ENCODE results near the gene SLX4IP. TPM values are rescaled to one million over a fixed set of nuclear protein-coding genes. Genes with fewer than 3 reads are reported as not detected.

Gene SLX4IP
- total and polyA plus RNA-seq, 2 donors (not counting 1 experiment from before 2014, with no cell fraction given) = 2.0 to 8.1 TPM

DNA sequence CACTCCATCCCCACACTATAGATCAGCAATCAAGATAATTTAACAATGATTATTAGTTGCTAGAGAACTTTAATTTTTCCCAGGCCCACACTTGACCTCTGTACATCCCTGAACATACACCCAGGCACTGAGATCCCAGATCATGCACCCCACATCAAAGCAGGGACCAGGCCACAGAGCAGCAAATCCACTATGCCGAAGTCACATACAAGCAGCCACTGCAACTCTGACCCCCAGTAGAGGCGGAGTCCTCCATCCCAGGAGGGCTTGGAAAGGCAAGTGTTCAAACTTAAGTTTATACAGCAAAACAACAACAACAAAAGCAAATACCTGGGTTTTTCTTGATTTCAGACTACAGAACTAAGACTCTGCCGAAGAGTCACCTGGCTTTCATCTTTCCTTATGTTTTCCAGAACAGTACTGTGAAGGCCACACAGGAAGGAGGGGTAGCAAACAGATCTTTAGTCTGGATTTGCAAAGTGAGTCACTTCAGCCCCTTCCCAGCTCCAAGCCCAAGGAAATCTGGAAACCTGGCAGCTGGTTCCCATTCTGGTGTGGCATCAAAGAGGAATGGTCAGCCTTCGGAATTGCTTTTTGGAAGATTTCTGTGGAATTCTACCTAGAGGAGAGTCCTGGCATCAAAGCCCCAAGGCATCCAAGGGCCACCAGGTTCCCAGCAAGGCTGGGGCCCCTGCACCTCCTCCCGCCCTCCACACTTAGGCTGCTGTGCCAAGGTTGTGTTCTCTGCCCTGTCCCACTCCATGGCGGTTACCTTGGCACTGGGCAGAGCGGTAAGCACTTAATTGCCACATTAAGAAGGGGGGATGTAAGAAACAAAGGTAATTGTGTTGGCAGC is 231.3 kb downstream of the SLX4IP start:
- H3K4me2 ChIP-seq (replicated peaks; ENCODE audit: low read depth, low read length, poor library complexity, severe bottlenecking) = no peak overlapping the region

GRCh38 chr20:10667077-10667401 is 231.9 kb downstream of the SLX4IP start:
- Histone ChIP-seq H3K4me1 (ENCODE audit: control insufficient read depth in 2 of 2, insufficient read depth in 2 of 2, low read length in 2 of 2) (peaks cover 19 to 23% of the 10 kb centered on the region in 2 donors), H4K20me1 (ENCODE audit: control insufficient read depth, insufficient read depth, low read length, poor library complexity, severe bottlenecking) (no peaks in the 10 kb centered on the region), H2AFZ (ENCODE audit: insufficient read depth, low read depth, low read length, poor library complexity, severe bottlenecking) (no peak overlapping the region), H3K9ac (ENCODE audit: low read length) (no peak overlapping the region), H3K27ac (ENCODE audit: low read length in 2 of 2) (no peak overlapping the region), H3K4me2 (replicated peaks; ENCODE audit: low read depth, low read length, poor library complexity, severe bottlenecking) (no peak overlapping the region), H3K79me2 (ENCODE audit: control insufficient read depth, insufficient read depth, low read length) (no peaks in the 10 kb centered on the region), H3K36me3 (replicated peaks in 1 of 2; ENCODE audit: control extremely low read depth in 1 of 2, control insufficient read depth in 1 of 2, extremely low read depth in 1 of 2, insufficient read depth in 2 of 2, low read length in 1 of 2) (no peaks in the 10 kb centered on the region), H3K27me3 (replicated peaks in 1 of 4; ENCODE audit: control extremely low read depth in 1 of 4, control insufficient read depth in 3 of 4, insufficient read depth in 4 of 4, low read length in 3 of 4) (peaks cover 0 to 58% (median 28%) of the 10 kb centered on the region in 4 experiments), H3K9me3 (ENCODE audit: control extremely low read depth in 1 of 3, control insufficient read depth in 2 of 3, insufficient read depth in 1 of 3, low read length in 2 of 3) (peaks cover 0 to 4% (median 0%) of the 10 kb centered on the region in 3 donors), H3K4me3 (ENCODE audit: control extremely low read depth in 1 of 5, extremely low read depth in 1 of 5, insufficient read depth in 1 of 5, low read depth in 2 of 5, low read length in 4 of 5) (no peak overlapping the region)
- no peak for DNase-seq
- peaks cover 71% of the 10 kb centered on the region for H3K27me3 Mint-ChIP-seq
- no peak overlapping the region for H3K27ac Mint-ChIP-seq
- H3K4me3 Mint-ChIP-seq = no peak overlapping the region
- TF ChIP-seq, protein P1, sequence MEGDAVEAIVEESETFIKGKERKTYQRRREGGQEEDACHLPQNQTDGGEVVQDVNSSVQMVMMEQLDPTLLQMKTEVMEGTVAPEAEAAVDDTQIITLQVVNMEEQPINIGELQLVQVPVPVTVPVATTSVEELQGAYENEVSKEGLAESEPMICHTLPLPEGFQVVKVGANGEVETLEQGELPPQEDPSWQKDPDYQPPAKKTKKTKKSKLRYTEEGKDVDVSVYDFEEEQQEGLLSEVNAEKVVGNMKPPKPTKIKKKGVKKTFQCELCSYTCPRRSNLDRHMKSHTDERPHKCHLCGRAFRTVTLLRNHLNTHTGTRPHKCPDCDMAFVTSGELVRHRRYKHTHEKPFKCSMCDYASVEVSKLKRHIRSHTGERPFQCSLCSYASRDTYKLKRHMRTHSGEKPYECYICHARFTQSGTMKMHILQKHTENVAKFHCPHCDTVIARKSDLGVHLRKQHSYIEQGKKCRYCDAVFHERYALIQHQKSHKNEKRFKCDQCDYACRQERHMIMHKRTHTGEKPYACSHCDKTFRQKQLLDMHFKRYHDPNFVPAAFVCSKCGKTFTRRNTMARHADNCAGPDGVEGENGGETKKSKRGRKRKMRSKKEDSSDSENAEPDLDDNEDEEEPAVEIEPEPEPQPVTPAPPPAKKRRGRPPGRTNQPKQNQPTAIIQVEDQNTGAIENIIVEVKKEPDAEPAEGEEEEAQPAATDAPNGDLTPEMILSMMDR (IDR thresholded peaks at IDR 0.05) = no peak
- TF ChIP-seq EZH2 (IDR thresholded peaks at IDR 0.05; ENCODE audit: borderline replicate concordance, insufficient read depth, low read depth, low read length, poor library complexity, severe bottlenecking) = no peak
- WGBS (ENCODE audit: insufficient coverage) = 96% methylated on average over 18 of the region's 21 CpGs
- POLR2A ChIA-PET = no interaction called here
- intact Hi-C loops (cut with micrococcal nuclease) = no loop called here
- peaks cover 19% of the 10 kb centered on the region for H3K4me1 Mint-ChIP-seq
- CTCF ChIA-PET = no interaction called here
- no peak for ATAC-seq (ENCODE audit: low read depth)
- H3K9me3 Mint-ChIP-seq (ENCODE audit: insufficient read depth) = no peaks in the 10 kb centered on the region

More for the DNA sequence above, 231.3 kb downstream of the SLX4IP start:
- Histone ChIP-seq H3K27me3 (replicated peaks in 1 of 4; ENCODE audit: control extremely low read depth in 1 of 4, control insufficient read depth in 3 of 4, insufficient read depth in 4 of 4, low read length in 3 of 4) (peaks cover 0 to 55% (median 26%) of the 10 kb centered on the region in 4 experiments), H4K20me1 (ENCODE audit: control insufficient read depth, insufficient read depth, low read length, poor library complexity, severe bottlenecking) (no peaks in the 10 kb centered on the region), H3K79me2 (ENCODE audit: control insufficient read depth, insufficient read depth, low read length) (no peaks in the 10 kb centered on the region), H3K36me3 (replicated peaks in 1 of 2; ENCODE audit: control extremely low read depth in 1 of 2, control insufficient read depth in 1 of 2, extremely low read depth in 1 of 2, insufficient read depth in 2 of 2, low read length in 1 of 2) (no peaks in the 10 kb centered on the region), H2AFZ (ENCODE audit: insufficient read depth, low read depth, low read length, poor library complexity, severe bottlenecking) (no peak overlapping the region), H3K27ac (ENCODE audit: low read length in 2 of 2) (no peak overlapping the region), H3K4me1 (ENCODE audit: control insufficient read depth in 2 of 2, insufficient read depth in 2 of 2, low read length in 2 of 2) (peaks cover 13 to 17% of the 10 kb centered on the region in 2 donors), H3K9ac (ENCODE audit: low read length) (no peak overlapping the region), H3K4me3 (ENCODE audit: control extremely low read depth in 1 of 5, extremely low read depth in 1 of 5, insufficient read depth in 1 of 5, low read depth in 2 of 5, low read length in 4 of 5) (no peak overlapping the region), H3K9me3 (ENCODE audit: control extremely low read depth in 1 of 3, control insufficient read depth in 2 of 3, insufficient read depth in 1 of 3, low read length in 2 of 3) (peaks cover 0 to 4% (median 0%) of the 10 kb centered on the region in 3 donors)
- POLR2A ChIA-PET = no interaction called here
- DNase-seq = no peak
- intact Hi-C loops (cut with micrococcal nuclease) = no loop called here
- ATAC-seq (ENCODE audit: low read depth) = no peak
- CTCF ChIA-PET = no interaction called here
- Mint-ChIP-seq H3K4me3 (no peak overlapping the region), H3K27me3 (peaks cover 73% of the 10 kb centered on the region), H3K27ac (no peak overlapping the region), H3K9me3 (ENCODE audit: insufficient read depth) (no peaks in the 10 kb centered on the region), H3K4me1 (peaks cover 16% of the 10 kb centered on the region)
- WGBS (ENCODE audit: insufficient coverage) = 94% methylated on average over 5 of the region's 7 CpGs
- no peak for TF ChIP-seq EZH2 (IDR thresholded peaks at IDR 0.05; ENCODE audit: borderline replicate concordance, insufficient read depth, low read depth, low read length, poor library complexity, severe bottlenecking)
- TF ChIP-seq, protein P1 (IDR thresholded peaks at IDR 0.05) = no peak

All from B cell (primary cell).